8988T (cell line): Measurements from ENCODE around the gene ATP8B3.

Experiments
- DNase-seq: peaks from one replicate; pipeline ENCODE4 v3.0.0; 2011

ATP8B3 gene

GRCh38 chr19:1734321-1734966 lies 77.6 kb downstream of the ATP8B3 start:
- no peak for DNase-seq
